HG03135 (cell line): Measurements from ENCODE around the gene INS.

Source experiments
- ATAC-seq: cut with Tn5 transposase; IDR thresholded peaks from one replicate; pipeline ENCODE4 v1.9.1; 2021; ENCODE audit warnings: mild to moderate bottlenecking, moderate library complexity; ENCODE audit not compliant: unreplicated experiment

The INS gene

DNA sequence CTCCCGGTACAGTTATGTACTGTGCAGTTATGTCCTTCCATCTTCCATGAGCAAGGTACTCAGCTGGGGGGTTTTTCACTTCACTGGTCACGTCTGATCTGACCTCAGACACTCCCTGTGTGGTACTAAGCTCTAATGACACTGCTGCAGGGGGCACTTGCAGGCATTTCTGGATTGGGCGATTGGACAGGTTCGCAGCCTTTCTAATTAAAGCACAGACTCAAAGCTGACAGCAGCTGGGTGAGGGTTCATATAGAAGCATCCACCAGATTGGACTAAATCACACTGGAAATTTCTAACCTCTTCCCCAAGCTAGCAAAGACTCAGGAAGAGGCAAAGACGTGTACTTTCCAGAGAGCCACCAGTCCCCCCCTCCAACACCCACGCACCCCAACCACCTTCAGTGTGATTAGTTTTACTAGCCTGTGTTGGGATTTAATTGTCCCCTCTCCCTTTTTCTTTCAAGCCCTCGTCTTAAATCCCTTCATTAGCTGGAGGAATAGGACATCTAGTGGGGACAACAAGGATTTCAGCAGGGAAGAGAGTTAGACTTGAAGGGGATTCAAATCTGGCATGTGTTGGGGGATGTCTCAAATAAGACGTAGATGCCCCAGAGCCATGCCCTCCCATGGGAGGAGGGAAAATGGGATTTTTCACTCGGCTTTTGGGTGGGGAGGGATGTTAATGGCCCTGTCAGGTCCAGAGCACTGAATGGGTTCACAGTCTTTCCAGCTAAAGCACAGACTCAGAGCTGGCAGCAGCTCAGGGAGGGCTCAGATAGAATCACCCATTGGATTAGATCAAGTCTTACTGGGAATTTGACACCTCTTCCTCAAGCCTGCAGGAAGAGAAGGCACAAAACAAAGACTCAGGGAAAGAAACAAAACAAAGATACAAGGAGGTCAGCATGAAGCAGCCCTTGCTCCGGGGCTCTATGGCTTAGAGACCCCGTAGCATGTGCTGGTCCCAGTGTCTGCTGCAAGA lies 10.9 kb downstream of the INS start:
- ATAC-seq = no peak

GRCh38 chr11:2149460-2149859 lies 11.5 kb downstream of the INS start:
- no peak for ATAC-seq

GRCh38 chr11:2148595-2148994 lies 12.4 kb downstream of the INS start:
- ATAC-seq = no peak

- no peak for ATAC-seq
Observed at GRCh38 chr11:2147391-2147790, 13.6 kb downstream of the INS start.

DNA sequence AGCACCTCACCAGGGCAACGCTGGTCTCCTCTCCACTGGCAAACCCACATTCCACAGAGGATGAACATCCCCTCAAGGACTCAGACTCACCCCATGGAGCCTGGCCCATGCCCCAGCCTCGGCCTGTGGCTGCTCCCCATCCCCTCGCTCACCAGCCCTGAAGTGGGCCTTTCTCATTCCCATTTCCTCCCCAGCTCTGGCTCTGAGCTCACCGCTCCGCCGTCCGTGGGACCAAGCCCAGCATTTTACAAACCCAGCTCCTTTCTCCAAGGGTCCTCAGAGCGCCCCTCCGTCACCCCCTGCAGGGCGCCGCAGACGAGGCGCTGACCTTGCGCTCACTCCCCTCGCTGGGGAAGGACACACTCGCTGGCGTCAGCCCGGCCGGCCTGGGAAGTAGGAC lies 15.0 kb downstream of the INS start:
- ATAC-seq = no peak

GRCh38 chr11:2144544-2145248 lies 16.3 kb downstream of the INS start:
- ATAC-seq = no peak

- no peak for ATAC-seq
Observed at GRCh38 chr11:2143799-2144543, 17.0 kb downstream of the INS start.

DNA sequence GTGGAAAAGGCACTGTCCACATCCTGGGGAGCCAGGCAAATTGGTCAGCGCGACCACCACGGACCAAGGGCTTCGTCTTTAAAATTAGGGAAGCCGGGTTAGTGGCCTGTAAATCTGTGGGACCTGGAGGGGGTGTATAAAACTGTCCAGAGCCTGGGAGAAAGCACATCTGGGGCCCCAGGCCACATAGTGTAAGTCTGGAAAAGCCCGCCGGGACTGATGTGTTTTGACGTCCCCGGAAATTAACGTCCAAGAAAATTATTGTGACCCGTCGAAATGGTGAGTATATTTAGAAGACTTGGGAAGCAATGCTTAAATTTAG lies 17.6 kb downstream of the INS start:
- no peak for ATAC-seq

DNA sequence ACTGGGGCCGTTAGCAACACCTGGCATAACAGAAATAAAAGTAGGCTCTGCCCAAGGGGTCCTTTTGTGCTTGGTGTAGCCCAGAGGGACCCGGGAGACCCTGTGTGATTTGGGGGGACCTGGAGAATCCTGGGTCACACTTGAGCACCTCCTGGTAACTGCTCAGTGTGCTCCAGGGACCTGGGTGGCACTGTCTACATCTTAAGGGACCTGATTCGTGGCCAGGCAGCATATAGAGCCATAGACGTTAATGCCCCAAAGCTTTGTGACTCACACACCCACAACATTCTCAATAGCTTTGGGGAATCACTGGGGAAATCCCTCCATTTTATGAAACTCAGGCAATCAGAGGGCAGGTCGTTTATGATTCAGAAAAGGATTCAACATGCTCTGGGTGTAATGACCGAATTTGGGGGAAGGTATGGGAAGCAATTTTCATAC lies 18.2 kb downstream of the INS start:
- no peak for ATAC-seq

DNA sequence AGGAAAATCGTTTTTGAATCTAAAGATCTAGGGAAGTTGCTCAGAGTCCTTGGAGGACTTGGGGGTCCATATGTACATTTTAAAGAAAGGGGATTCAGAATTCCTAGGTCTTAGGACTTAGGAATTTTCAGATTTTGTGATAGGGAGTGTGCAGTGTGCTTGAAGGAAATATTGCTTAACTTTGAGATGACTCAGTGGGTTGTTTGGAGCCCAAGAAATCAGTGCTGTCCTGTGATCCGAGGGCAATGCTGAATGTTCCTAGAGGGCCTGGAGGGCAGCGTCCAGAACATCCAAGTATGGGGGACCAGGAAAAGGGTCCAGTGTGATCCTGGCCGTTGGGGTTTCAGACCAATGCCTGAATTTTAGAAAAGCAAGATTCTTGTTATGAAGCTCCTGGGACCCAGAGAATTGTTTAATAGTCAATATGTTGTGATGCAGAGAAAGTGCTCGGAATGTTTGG lies 18.7 kb downstream of the INS start:
- ATAC-seq = no peak

DNA sequence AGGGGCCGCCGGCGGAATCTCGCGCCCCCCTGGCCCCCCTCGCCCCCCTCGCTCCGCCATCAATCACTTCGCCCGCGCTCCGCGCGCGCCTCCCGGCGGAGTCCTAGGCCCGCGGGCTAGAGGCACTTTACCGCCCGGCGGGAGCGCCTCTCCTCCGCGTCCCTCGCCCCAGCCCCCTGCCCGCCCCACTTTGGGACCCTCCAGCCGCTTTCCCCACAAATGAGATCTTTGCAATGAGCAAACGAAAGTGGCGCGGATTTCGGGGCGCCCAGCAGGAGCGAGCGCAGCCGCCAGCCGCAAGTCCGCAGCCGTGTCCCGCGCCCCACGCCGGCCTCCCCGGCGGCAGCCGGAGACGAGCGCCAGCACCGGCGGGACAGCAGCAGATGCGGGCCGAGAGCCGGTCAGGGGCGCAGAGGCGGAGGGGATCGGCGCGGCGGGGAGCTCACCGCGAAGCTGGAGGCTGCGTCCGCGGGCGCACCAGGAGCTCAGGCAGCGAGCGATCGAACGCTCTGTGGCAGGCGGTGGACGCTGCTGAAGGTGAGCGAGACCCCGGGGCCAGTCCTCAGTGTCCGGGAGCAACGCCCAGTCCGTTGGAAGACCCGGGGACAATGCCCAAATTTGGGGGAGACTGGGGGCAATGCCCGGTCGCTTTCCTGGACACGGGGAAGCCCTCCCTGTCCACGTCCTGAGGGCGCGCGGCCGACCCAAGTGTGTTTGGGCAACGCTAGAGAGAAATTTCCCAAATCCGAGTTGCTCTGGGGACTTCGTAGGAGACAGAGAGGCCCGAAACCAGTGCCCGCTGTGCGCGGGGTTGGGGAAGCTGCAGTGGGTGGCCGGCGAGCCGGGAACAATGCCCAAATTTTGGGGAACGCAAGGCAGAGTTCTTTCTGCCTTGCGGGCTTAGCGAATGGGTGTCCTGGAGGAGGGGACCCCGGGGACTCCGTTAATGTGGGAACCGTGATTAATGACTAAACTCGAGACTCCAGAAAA lies 20.3 kb downstream of the INS start:
- no peak for ATAC-seq

GRCh38 chr11:2139621-2140337 lies 21.2 kb downstream of the INS start:
- no peak for ATAC-seq

GRCh38 chr11:2139123-2139521 lies 21.9 kb downstream of the INS start, which contains the start of gene IGF2:
Gene IGF2, minus strand, starts transcription at chr11:2139389. Its CDS starts 3,866 bp downstream, at chr11:2135523.
- no peak for ATAC-seq

DNA sequence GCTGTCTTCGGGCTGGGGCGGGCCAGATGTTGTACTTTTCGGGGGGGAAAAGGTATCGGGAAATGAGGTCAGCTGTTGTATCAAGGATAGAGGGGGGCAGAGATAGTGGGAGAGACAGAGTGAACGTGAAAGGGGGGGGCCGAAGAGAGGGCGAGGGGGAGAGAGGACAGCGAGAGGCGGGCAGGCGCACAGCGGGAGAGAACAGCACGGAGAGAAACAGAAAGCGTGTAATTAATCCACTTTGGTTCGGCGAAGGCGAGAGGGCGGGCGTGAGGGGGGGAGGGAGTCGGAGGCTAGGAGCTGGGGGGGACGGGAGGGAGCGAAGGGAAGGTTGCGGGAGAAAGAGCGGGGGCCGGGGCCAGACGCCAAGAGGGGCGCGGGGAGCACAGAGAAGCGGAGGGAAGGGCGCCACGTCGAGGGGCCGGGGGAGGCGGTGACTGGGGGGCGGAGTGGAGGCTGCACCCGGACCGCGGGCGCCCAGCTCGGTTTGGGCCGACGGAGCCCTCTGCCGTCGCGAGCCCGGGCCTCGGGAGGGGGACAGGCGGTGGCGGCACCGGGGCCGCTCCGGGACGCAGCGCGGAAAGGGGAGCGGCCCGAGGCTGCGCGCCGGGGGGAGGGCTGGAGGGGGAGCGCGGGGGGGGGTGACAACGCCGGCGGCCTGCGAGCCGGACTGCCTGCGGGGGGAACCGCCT lies 22.4 kb downstream of the INS start:
- ATAC-seq = no peak

DNA sequence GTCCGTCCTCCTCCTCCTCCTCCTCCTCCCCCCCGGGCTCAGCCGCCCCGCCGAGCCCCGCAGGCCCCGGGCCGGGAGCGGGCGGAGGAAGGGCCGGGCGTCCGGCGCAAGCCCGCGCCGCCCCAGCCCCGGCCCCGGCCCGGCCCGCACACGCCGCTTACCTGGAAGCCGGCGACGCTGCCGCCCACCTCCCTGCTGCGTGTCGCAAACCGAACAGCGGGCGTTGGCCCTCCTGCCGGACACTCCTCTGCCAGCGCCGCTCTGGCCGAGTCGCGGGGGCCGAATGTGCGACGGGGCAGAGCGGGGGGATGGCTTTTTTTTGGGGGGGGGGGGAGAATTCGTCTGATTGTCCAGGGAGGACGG lies 23.0 kb downstream of the INS start:
- no peak for ATAC-seq

- ATAC-seq = no peak
Observed at GRCh38 chr11:2137202-2138067, 23.6 kb downstream of the INS start.

DNA sequence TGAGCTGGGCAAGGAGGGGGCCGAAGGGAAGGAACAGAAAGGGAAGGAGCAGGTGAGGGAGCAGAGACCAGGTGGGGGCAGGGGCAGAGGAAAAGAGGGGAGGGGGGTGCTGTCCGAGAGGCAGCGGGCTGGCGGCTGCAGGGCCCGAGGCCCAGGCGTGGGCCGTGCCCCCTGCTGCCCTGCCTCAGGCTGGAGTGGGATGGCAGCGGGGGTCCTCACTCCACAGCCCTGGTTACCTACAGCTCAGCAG lies 24.1 kb downstream of the INS start:
- no peak for ATAC-seq

- no peak for ATAC-seq
Observed at GRCh38 chr11:2136209-2136951, 24.6 kb downstream of the INS start.
